HG02678 (cell line): ENCODE measurements around the gene EML1.

Experiments
- ATAC-seq: cut with Tn5 transposase; IDR thresholded peaks from one replicate; pipeline ENCODE4 v1.9.1; 2021; ENCODE audit warnings: mild to moderate bottlenecking, moderate library complexity; ENCODE audit not compliant: unreplicated experiment

The EML1 gene

GRCh38 chr14:99793213-99794150 is at the start of gene EML1:
TSS of gene EML1 (plus strand) at chr14:99793413. CDS start at chr14:99793477, 64 bp downstream.
- peak; percentile 95 for ATAC-seq

GRCh38 chr14:99744199-99744872 is 48.9 kb upstream of the EML1 start:
- ATAC-seq: no peak

GRCh38 chr14:99744873-99745224 is 48.4 kb upstream of the EML1 start:
- ATAC-seq: no peak

- no peak for ATAC-seq
These were observed 47.8 kb upstream of the EML1 start for GRCh38 chr14:99745307-99745951.

GRCh38 chr14:99747167-99747566 is 46.0 kb upstream of the EML1 start:
- ATAC-seq: no peak

- no peak for ATAC-seq
These were observed 45.5 kb upstream of the EML1 start for GRCh38 chr14:99747582-99748330.

- ATAC-seq: no peak
These were observed 44.7 kb upstream of the EML1 start for GRCh38 chr14:99748529-99748928.

GRCh38 chr14:99749142-99749541 is 44.1 kb upstream of the EML1 start:
- no peak for ATAC-seq

GRCh38 chr14:99749763-99750715 is 43.2 kb upstream of the EML1 start:
- ATAC-seq: no peak

- ATAC-seq: no peak
These were observed 42.3 kb upstream of the EML1 start for GRCh38 chr14:99750746-99751450.

GRCh38 chr14:99751539-99752485 is 41.4 kb upstream of the EML1 start:
- no peak for ATAC-seq

GRCh38 chr14:99752486-99753121 is 40.6 kb upstream of the EML1 start:
- no peak for ATAC-seq

GRCh38 chr14:99753225-99754140 is 39.7 kb upstream of the EML1 start:
- ATAC-seq: no peak

GRCh38 chr14:99754141-99755067 is 38.8 kb upstream of the EML1 start:
- ATAC-seq: no peak

GRCh38 chr14:99755068-99755405 is 38.2 kb upstream of the EML1 start:
- ATAC-seq: no peak
